Suprapubic skin (tissue), 4 donors: Measurements from ENCODE around the gene KISS1. TPM values are rescaled to one million over a fixed set of nuclear protein-coding genes. Genes with fewer than 3 reads are reported as not detected.

Experiments
- DNase-seq, 2 donors: peaks; one replicate each; pipeline ENCODE4 v3.0.0-alpha.2; 2019; ENCODE audit warnings: low spot score in 2 of 2
- H3K27ac ChIP-seq: fragments of 200-600 bp; sonication (generic); one replicate; pipeline ENCODE4 v1.5.1; 2019
- H3K27me3 ChIP-seq: fragments of 200-600 bp; sonication (generic); one replicate; pipeline ENCODE4 v1.5.1; 2019
- H3K36me3 ChIP-seq: fragments of 200-600 bp; sonication (generic); one replicate; pipeline ENCODE4 v1.5.1; 2019
- H3K4me1 ChIP-seq: fragments of 200-600 bp; sonication (generic); one replicate; pipeline ENCODE4 v1.5.1; 2019
- H3K4me3 ChIP-seq: fragments of 200-600 bp; sonication (generic); one replicate; pipeline ENCODE4 v1.5.1; 2019; ENCODE audit warnings: mild to moderate bottlenecking
- H3K9me3 ChIP-seq: fragments of 200-600 bp; sonication (generic); one replicate; pipeline ENCODE4 v1.5.1; 2019
- CTCF ChIP-seq, 2 donors: fragments of 200-600 bp in 1 of 2; fragments of 450-650 bp in 1 of 2; sonication (generic) in 1 of 2; IDR thresholded peaks; one replicate each; pipeline ENCODE4 v1.5.1; 2016 to 2019; ENCODE audit warnings: antibody characterized with exemption in 2 of 2, mild to moderate bottlenecking in 1 of 2, moderate library complexity in 1 of 2
- EP300 ChIP-seq: sonication (generic); formaldehyde crosslinking; IDR thresholded peaks from one replicate; pipeline ENCODE4 v1.6.1; 2017; ENCODE audit warnings: antibody characterized with exemption
- POLR2A ChIP-seq, 2 donors: fragments of 450-650 bp; IDR thresholded peaks; one replicate each; pipeline ENCODE4 v1.6.1; 2017; ENCODE audit warnings: antibody characterized with exemption in 2 of 2, mild to moderate bottlenecking in 2 of 2, moderate library complexity in 2 of 2
- POLR2AphosphoS5 ChIP-seq, 3 donors: sonication (generic); formaldehyde crosslinking; IDR thresholded peaks; one replicate each; pipeline ENCODE4 v1.6.1; 2017; ENCODE audit warnings: antibody characterized with exemption in 3 of 3
- WGBS: methylation state at CpG from one replicate; pipeline ENCODE4 v1.1.5; 2018; 5-methylcytosine and 5-hydroxymethylcytosine counted together
- total RNA-seq, 4 donors: library from RNA; depleted of rRNA; stranded (reverse); fragments of >200 nt; gene quantifications; one replicate each; pipeline ENCODE4 v1.1.0, GENCODE V29; 2016

KISS1 gene
- total RNA-seq, 4 donors from 2014 or later, result not detected

- DNase-seq, result no peak
- Histone ChIP-seq H3K4me3 (no peak overlapping the region), H3K27ac (no peak overlapping the region), H3K4me1 (no peaks in the 10 kb centered on the region), H3K36me3 (no peaks in the 10 kb centered on the region), H3K9me3 (no peaks in the 10 kb centered on the region), H3K27me3 (peaks cover 3% of the 10 kb centered on the region)
- 86% methylated on average over 5 of the region's 5 CpGs for WGBS
- no peak for TF ChIP-seq EP300
- no peak for TF ChIP-seq CTCF (IDR thresholded peaks at IDR 0.05)
- no peak for TF ChIP-seq POLR2A (IDR thresholded peaks at IDR 0.05)
- no peak for TF ChIP-seq POLR2AphosphoS5 (IDR thresholded peaks at IDR 0.05)
Measured at GRCh38 chr1:204176049-204176448, 20.2 kb downstream of the KISS1 start.

- no peak for DNase-seq
- Histone ChIP-seq H3K27ac (no peak overlapping the region), H3K27me3 (peaks cover 2% of the 10 kb centered on the region), H3K4me1 (no peaks in the 10 kb centered on the region), H3K36me3 (no peaks in the 10 kb centered on the region), H3K9me3 (peaks cover 5% of the 10 kb centered on the region), H3K4me3 (no peak overlapping the region)
- WGBS, result 75% methylated on average over 3 of the region's 3 CpGs
- TF ChIP-seq POLR2A (IDR thresholded peaks at IDR 0.05) (no peak), CTCF (IDR thresholded peaks at IDR 0.05) (no peak), EP300 (no peak), POLR2AphosphoS5 (IDR thresholded peaks at IDR 0.05) (no peak)
Measured at GRCh38 chr1:204174958-204175357, 21.3 kb downstream of the KISS1 start.

- no peak overlapping the region for H3K27ac ChIP-seq
- H3K4me1 ChIP-seq, result no peaks in the 10 kb centered on the region
- H3K9me3 ChIP-seq, result peaks cover 10% of the 10 kb centered on the region
Measured at GRCh38 chr1:204172404-204173029, 23.8 kb downstream of the KISS1 start.

GRCh38 chr1:204171751-204172178 is 24.5 kb downstream of the KISS1 start:
- 69% methylated on average over 4 of the region's 4 CpGs for WGBS
- no peak for DNase-seq
- Histone ChIP-seq H3K4me1 (no peaks in the 10 kb centered on the region), H3K27ac (no peak overlapping the region), H3K4me3 (no peak overlapping the region), H3K27me3 (no peaks in the 10 kb centered on the region), H3K36me3 (no peaks in the 10 kb centered on the region), H3K9me3 (peaks cover 10% of the 10 kb centered on the region)
- TF ChIP-seq EP300 (no peak), POLR2A (IDR thresholded peaks at IDR 0.05) (no peak), POLR2AphosphoS5 (IDR thresholded peaks at IDR 0.05) (no peak), CTCF (IDR thresholded peaks at IDR 0.05) (no peak)

More at GRCh38 chr1:204172404-204173029, 23.8 kb downstream of the KISS1 start:
- DNase-seq, result no peak
- Histone ChIP-seq H3K36me3 (no peaks in the 10 kb centered on the region), H3K4me3 (no peak overlapping the region), H3K27me3 (no peaks in the 10 kb centered on the region)
- TF ChIP-seq EP300 (no peak), POLR2A (IDR thresholded peaks at IDR 0.05) (no peak), POLR2AphosphoS5 (IDR thresholded peaks at IDR 0.05) (no peak), CTCF (IDR thresholded peaks at IDR 0.05) (no peak)
- WGBS, result 100% methylated on average over 2 of the region's 2 CpGs

GRCh38 chr1:204170494-204171155 is 25.7 kb downstream of the KISS1 start:
- Histone ChIP-seq H3K27me3 (no peaks in the 10 kb centered on the region), H3K9me3 (peaks cover 10% of the 10 kb centered on the region), H3K4me3 (no peak overlapping the region), H3K36me3 (no peaks in the 10 kb centered on the region), H3K27ac (no peak overlapping the region), H3K4me1 (no peaks in the 10 kb centered on the region)
- TF ChIP-seq POLR2A (IDR thresholded peaks at IDR 0.05) (no peak), POLR2AphosphoS5 (IDR thresholded peaks at IDR 0.05) (no peak), CTCF (IDR thresholded peaks at IDR 0.05) (no peak), EP300 (no peak)
- DNase-seq, result no peak
- 96% methylated on average over 3 of the region's 3 CpGs for WGBS
